GM12891 (cell line): ENCODE measurements around the gene KLHL18.

Source experiments
- POLR2A ChIP-seq: IDR thresholded peaks from 2 replicates; pipeline ENCODE4 v1.6.1; 2011; ENCODE audit warnings: low read depth, low read length, control low read depth
- POLR2AphosphoS5 ChIP-seq: IDR thresholded peaks from 2 replicates; pipeline ENCODE4 v1.6.1; 2011; ENCODE audit warnings: low read depth, low read length, control low read depth

- TF ChIP-seq POLR2AphosphoS5 (no peak), POLR2A (no peak)
Observed at GRCh38 chr3:47340866-47341265, 58.1 kb downstream of the KLHL18 start.
